Measurements from ENCODE around the gene TFEB.

The TFEB gene

GRCh38 chr6:41655176-41655575 lies 80.2 kb downstream of the TFEB start:
- no peak for DNase-seq (ENCODE audit: low read depth in 1 of 2, low spot score in 1 of 2)

- no peak for DNase-seq (ENCODE audit: low read depth in 1 of 2, low spot score in 1 of 2)
Observed at GRCh38 chr6:41654698-41655151, 80.7 kb downstream of the TFEB start.

GRCh38 chr6:41654151-41654697 lies 81.2 kb downstream of the TFEB start:
- no peak for DNase-seq (ENCODE audit: low read depth in 1 of 2, low spot score in 1 of 2)

- no peak for DNase-seq (ENCODE audit: low read depth in 1 of 2, low spot score in 1 of 2)
Observed at GRCh38 chr6:41653691-41654090, 81.7 kb downstream of the TFEB start.

- DNase-seq (ENCODE audit: low read depth in 1 of 2, low spot score in 1 of 2), result no peak
Observed at GRCh38 chr6:41652866-41653652, 82.3 kb downstream of the TFEB start.

- DNase-seq (ENCODE audit: low read depth in 1 of 2, low spot score in 1 of 2), result no peak
Observed at GRCh38 chr6:41651962-41652657, 83.3 kb downstream of the TFEB start.

GRCh38 chr6:41651246-41651961 lies 84.0 kb downstream of the TFEB start:
- DNase-seq (ENCODE audit: low read depth in 1 of 2, low spot score in 1 of 2), result no peak

- DNase-seq (ENCODE audit: low read depth in 1 of 2, low spot score in 1 of 2), result no peak
Observed at GRCh38 chr6:41650120-41650519, 85.3 kb downstream of the TFEB start.

- no peak for DNase-seq (ENCODE audit: low read depth in 1 of 2, low spot score in 1 of 2)
Observed at GRCh38 chr6:41649596-41649995, 85.8 kb downstream of the TFEB start.

GRCh38 chr6:41648921-41649320 lies 86.5 kb downstream of the TFEB start:
- no peak for DNase-seq (ENCODE audit: low read depth in 1 of 2, low spot score in 1 of 2)

- no peak for DNase-seq (ENCODE audit: low read depth in 1 of 2, low spot score in 1 of 2)
Observed at GRCh38 chr6:41648070-41648585, 87.3 kb downstream of the TFEB start.

- no peak for DNase-seq (ENCODE audit: low read depth in 1 of 2, low spot score in 1 of 2)
Observed at GRCh38 chr6:41647061-41647511, 88.3 kb downstream of the TFEB start.

GRCh38 chr6:41646026-41646795 lies 89.2 kb downstream of the TFEB start:
- DNase-seq (ENCODE audit: low read depth in 1 of 2, low spot score in 1 of 2), result no peak

GRCh38 chr6:41645007-41645618 lies 90.3 kb downstream of the TFEB start:
- no peak for DNase-seq (ENCODE audit: low read depth in 1 of 2, low spot score in 1 of 2)

GRCh38 chr6:41644297-41644879 lies 91.0 kb downstream of the TFEB start:
- DNase-seq (ENCODE audit: low read depth in 1 of 2, low spot score in 1 of 2), result no peak

GRCh38 chr6:41643899-41644269 lies 91.5 kb downstream of the TFEB start:
- no peak for DNase-seq (ENCODE audit: low read depth in 1 of 2, low spot score in 1 of 2)

GRCh38 chr6:41642960-41643898 lies 92.2 kb downstream of the TFEB start:
- no peak for DNase-seq (ENCODE audit: low read depth in 1 of 2, low spot score in 1 of 2)

- no peak for DNase-seq (ENCODE audit: low read depth in 1 of 2, low spot score in 1 of 2)
Observed at GRCh38 chr6:41642090-41642959, 93.1 kb downstream of the TFEB start.

Data from stimulated activated CD4-positive, alpha-beta T cell treated with anti-CD3 and anti-CD28 coated beads, Interleukin-15, amount 100 ng/mL, for 1 hour (primary cell).